GM23338 (cell line): ENCODE data around the gene PLP2. TPM values are rescaled to one million over a fixed set of nuclear protein-coding genes. Genes with fewer than 3 reads are reported as not detected.
A peak's percentile ranks its signal among the peaks of the same experiment; 100 is the strongest.

ENCODE experiments used
- ATAC-seq: fragments of 200-7000 bp; cut with Tn5 transposase; 3 replicates; pipeline ENCODE4 v1.9.1; 2020
- DNase-seq: peaks from one replicate; pipeline ENCODE4 v3.0.0-alpha.2; 2015; ENCODE audit warnings: low spot score
- H2AFZ ChIP-seq: fragments of 200-600 bp; sonication (generic); 2 replicates; pipeline ENCODE4 v1.8.0; 2016; ENCODE audit warnings: antibody characterized with exemption, mild to moderate bottlenecking, moderate library complexity
- H3F3A ChIP-seq: fragments of 200-600 bp; sonication (generic); replicated peaks from 2 replicates; pipeline ENCODE4 v1.8.0; 2017; ENCODE audit warnings: antibody characterized with exemption, mixed run types, low read depth
- H3K27ac ChIP-seq: fragments of 200-600 bp; sonication (generic); 2 replicates; pipeline ENCODE4 v1.6.1; 2016; ENCODE audit warnings: low read depth
- H3K27me3 ChIP-seq: fragments of 200-600 bp; sonication (generic); 2 replicates; pipeline ENCODE4 v1.8.0; 2016; ENCODE audit warnings: mild to moderate bottlenecking, mixed run types, moderate library complexity; ENCODE audit not compliant: insufficient read depth
- H3K36me3 ChIP-seq: fragments of 200-600 bp; sonication (generic); 2 replicates; pipeline ENCODE4 v1.8.0; 2016; ENCODE audit warnings: mild to moderate bottlenecking; ENCODE audit not compliant: insufficient read depth
- H3K4me1 ChIP-seq: fragments of 200-600 bp; sonication (generic); 2 replicates; pipeline ENCODE4 v1.8.0; 2016; ENCODE audit warnings: mild to moderate bottlenecking, moderate library complexity; ENCODE audit not compliant: insufficient read depth
- H3K4me2 ChIP-seq: fragments of 200-600 bp; sonication (generic); 2 replicates; pipeline ENCODE4 v1.7.1; 2017; ENCODE audit warnings: mixed run types
- H3K4me3 ChIP-seq: fragments of 200-600 bp; sonication (generic); 2 replicates; pipeline ENCODE4 v1.6.1; 2016; ENCODE audit warnings: mixed run types
- H3K79me2 ChIP-seq: fragments of 200-600 bp; sonication (generic); replicated peaks from 2 replicates; pipeline ENCODE4 v1.8.0; 2017; ENCODE audit warnings: mild to moderate bottlenecking; ENCODE audit not compliant: insufficient read depth
- H3K9me2 ChIP-seq: fragments of 200-600 bp; sonication (generic); 2 replicates; pipeline ENCODE4 v1.8.0; 2017; ENCODE audit not compliant: insufficient read depth
- H4K20me1 ChIP-seq: fragments of 200-600 bp; sonication (generic); replicated peaks from 2 replicates; pipeline ENCODE4 v1.8.0; 2017; ENCODE audit warnings: mild to moderate bottlenecking; ENCODE audit not compliant: insufficient read depth
- H3K27ac Mint-ChIP-seq: 2 replicates; pipeline ENCODE4 v1.8.0; 2020; ENCODE audit warnings: inconsistent platforms, mild to moderate bottlenecking, moderate library complexity, mixed read lengths
- H3K27me3 Mint-ChIP-seq: 3 replicates; pipeline ENCODE4 v1.8.0; 2022; ENCODE audit warnings: low read depth, mild to moderate bottlenecking, moderate library complexity, mixed read lengths, inconsistent platforms; ENCODE audit not compliant: insufficient read depth, poor library complexity
- H3K36me3 Mint-ChIP-seq: 3 replicates; pipeline ENCODE4 v1.8.0; 2021; ENCODE audit warnings: low read depth, mild to moderate bottlenecking, inconsistent platforms, moderate library complexity, mixed read lengths
- H3K4me1 Mint-ChIP-seq: 3 replicates; pipeline ENCODE4 v1.8.0; 2020; ENCODE audit warnings: mild to moderate bottlenecking, inconsistent platforms, mixed read lengths
- H3K4me3 Mint-ChIP-seq: 3 replicates; pipeline ENCODE4 v1.8.0; 2021; ENCODE audit warnings: moderate library complexity, mild to moderate bottlenecking, inconsistent platforms, mixed read lengths
- H3K9me3 Mint-ChIP-seq: 3 replicates; pipeline ENCODE4 v1.8.0; 2020; ENCODE audit warnings: moderate library complexity, mild to moderate bottlenecking, inconsistent platforms, mixed read lengths
- CREB1 ChIP-seq: fragments of 250-450 bp; sonication (Bioruptor Pico); IDR thresholded peaks from 2 replicates; pipeline ENCODE4 v1.5.0; 2020; ENCODE audit warnings: low read depth, mild to moderate bottlenecking, moderate library complexity
- CTCF ChIP-seq, 2 experiments: fragments of 200-600 bp in 1 of 2; sonication (generic) in 1 of 2; conservative IDR thresholded peaks; 2 replicates each; pipeline versions ENCODE4 v1.5.1 to v1.6.1; 2016 to 2017; ENCODE audit warnings: antibody characterized with exemption in 2 of 2, low read depth in 2 of 2, mild to moderate bottlenecking in 2 of 2, moderate library complexity in 1 of 2
- JUNB ChIP-seq: IDR thresholded peaks from one replicate; pipeline ENCODE4 v1.6.1; 2016; ENCODE audit warnings: antibody characterized with exemption; ENCODE audit not compliant: unreplicated experiment
- NANOG ChIP-seq: IDR thresholded peaks from 2 replicates; pipeline ENCODE4 v1.6.1; 2016; ENCODE audit warnings: antibody characterized with exemption, borderline replicate concordance
- POLR2AphosphoS5 ChIP-seq: IDR thresholded peaks from 2 replicates; pipeline ENCODE4 v1.6.1; 2016; ENCODE audit warnings: antibody characterized with exemption, low read depth
- STAT1 ChIP-seq: IDR thresholded peaks from one replicate; pipeline ENCODE4 v1.6.1; 2016; ENCODE audit warnings: antibody characterized with exemption; ENCODE audit not compliant: unreplicated experiment
- ZNF114 ChIP-seq: fragments of 250-450 bp; sonication (Bioruptor Pico); IDR thresholded peaks from 2 replicates; pipeline ENCODE4 v1.5.0; 2020; ENCODE audit warnings: mild to moderate bottlenecking, moderate library complexity
- ZNF462 ChIP-seq: fragments of 250-450 bp; sonication (Bioruptor Pico); IDR thresholded peaks from 2 replicates; pipeline ENCODE4 v1.5.0; 2020; ENCODE audit warnings: mild to moderate bottlenecking, moderate library complexity
- polyA plus RNA-seq: library from polyadenylated mRNA; unstranded; fragments of >200 nt; fragmentation: Nextera tagmentation; extraction: Ambion mirVana; gene quantifications from 2 replicates; pipeline ENCODE4 v1.2.1, GENCODE V29; 2016
- total RNA-seq: library from RNA; depleted of rRNA; stranded (reverse); fragments of >200 nt; shearing (Covaris generic); gene quantifications from 2 replicates; pipeline ENCODE4 v1.2.3, GENCODE V29; 2014

The PLP2 gene
- total and polyA plus RNA-seq, 2 experiments from 2014 or later: 3.4 to 9.5 TPM

GRCh38 chrX:49176421-49177326, 5.0 kb downstream of the PLP2 start:
- H3K36me3 Mint-ChIP-seq: peaks cover 31% of the 10 kb centered on the region
- no peaks in the 10 kb centered on the region; the same call in 2 of the 3 replicates for H3K9me3 Mint-ChIP-seq
- H3K27me3 ChIP-seq: peaks cover 20% of the 10 kb centered on the region
- H3K4me1 ChIP-seq: no peaks in the 10 kb centered on the region
- H2AFZ ChIP-seq: no peak overlapping the region
- H3K27ac ChIP-seq: no peak overlapping the region
- H3K4me1 Mint-ChIP-seq: peaks cover 14% of the 10 kb centered on the region
- H3F3A ChIP-seq: no peaks in the 10 kb centered on the region
- no peaks in the 10 kb centered on the region for H3K9me2 ChIP-seq
- ATAC-seq: no peak
- no peak overlapping the region for H3K4me2 ChIP-seq
- no peak for TF ChIP-seq JUNB
- no peak for TF ChIP-seq NANOG
- no peak for TF ChIP-seq CTCF (conservative IDR thresholded peaks at IDR 0.05; ENCODE audit: low read depth in 2 of 2)
- no peak for TF ChIP-seq POLR2AphosphoS5
- no peak for TF ChIP-seq STAT1
- TF ChIP-seq CREB1 (CRISPR knock-in tag): no peak
- TF ChIP-seq ZNF114 (CRISPR knock-in tag): no peak
- no peak overlapping the region for H3K27ac Mint-ChIP-seq
- no peak overlapping the region for H3K4me3 Mint-ChIP-seq
- H3K4me3 ChIP-seq: no peak overlapping the region
- no peak for DNase-seq
- no peaks in the 10 kb centered on the region for H3K36me3 ChIP-seq
- no peaks in the 10 kb centered on the region for H4K20me1 ChIP-seq
- no peaks in the 10 kb centered on the region for H3K79me2 ChIP-seq
- H3K27me3 Mint-ChIP-seq: peaks cover 10% of the 10 kb centered on the region

- TF ChIP-seq ZNF462 (CRISPR knock-in tag) (no peak), CTCF (conservative IDR thresholded peaks at IDR 0.05; ENCODE audit: low read depth in 2 of 2) (peak in 1 of 2 experiments; percentile 48; a peak in 1 of 4 replicates), ZNF114 (CRISPR knock-in tag) (no peak)
- Mint-ChIP-seq H3K27ac (no peak overlapping the region), H3K9me3 (no peaks in the 10 kb centered on the region; the same call in 2 of the 3 replicates), H3K36me3 (peaks cover 34% of the 10 kb centered on the region), H3K4me3 (no peak overlapping the region), H3K27me3 (peaks cover 6% of the 10 kb centered on the region), H3K4me1 (peaks cover 14% of the 10 kb centered on the region)
- no peaks in the 10 kb centered on the region for H3F3A ChIP-seq
- DNase-seq (no peak), ATAC-seq (peak; percentile 22; the same call in 1 of the 3 replicates)
- H3K79me2 ChIP-seq: no peaks in the 10 kb centered on the region
- H3K36me3 ChIP-seq: no peaks in the 10 kb centered on the region
- H3K27ac ChIP-seq: no peak overlapping the region
- no peaks in the 10 kb centered on the region for H4K20me1 ChIP-seq
- H3K4me1 ChIP-seq: no peaks in the 10 kb centered on the region
- H3K9me2 ChIP-seq: no peaks in the 10 kb centered on the region
- H3K27me3 ChIP-seq: peaks cover 13% of the 10 kb centered on the region
- H3K4me2 ChIP-seq: no peak overlapping the region
- H3K4me3 ChIP-seq: no peak overlapping the region
- H2AFZ ChIP-seq: no peak overlapping the region
Measured at GRCh38 chrX:49177338-49177833, 5.7 kb downstream of the PLP2 start.
